Loucy (cell line): ENCODE measurements around the gene CPAMD8.

Experiments used
- H2AFZ ChIP-seq: fragments of 200-600 bp; sonication (generic); 2 replicates; pipeline ENCODE4 v1.6.0; 2016; ENCODE audit warnings: antibody characterized with exemption, mild to moderate bottlenecking, low read length, moderate library complexity
- H3F3A ChIP-seq: fragments of 200-600 bp; 2 replicates; pipeline ENCODE4 v1.6.0; 2016; ENCODE audit warnings: antibody characterized with exemption, low read depth, mild to moderate bottlenecking
- H3K27me3 ChIP-seq: fragments of 200-600 bp; sonication (generic); 2 replicates; pipeline ENCODE4 v1.6.1; 2014; ENCODE audit warnings: low read length, mild to moderate bottlenecking; ENCODE audit not compliant: insufficient read depth, poor library complexity, severe bottlenecking
- H3K36me3 ChIP-seq: fragments of 200-600 bp; sonication (generic); 2 replicates; pipeline ENCODE4 v1.6.1; 2016; ENCODE audit warnings: low read length; ENCODE audit not compliant: insufficient read depth
- H3K4me1 ChIP-seq: fragments of 200-600 bp; sonication (generic); 2 replicates; pipeline ENCODE4 v1.5.1; 2014; ENCODE audit warnings: low read length, mild to moderate bottlenecking; ENCODE audit not compliant: insufficient read depth, poor library complexity, severe bottlenecking
- H3K4me2 ChIP-seq: fragments of 200-600 bp; sonication (generic); 2 replicates; pipeline ENCODE4 v1.6.0; 2014; ENCODE audit warnings: antibody characterized with exemption, low read length, low read depth, mild to moderate bottlenecking; ENCODE audit not compliant: poor library complexity, severe bottlenecking
- H3K4me3 ChIP-seq: fragments of 200-600 bp; sonication (generic); 2 replicates; pipeline ENCODE4 v1.5.1; 2014; ENCODE audit warnings: low read length, mild to moderate bottlenecking, mixed read lengths; ENCODE audit not compliant: poor library complexity, severe bottlenecking
- H3K79me2 ChIP-seq: fragments of 200-600 bp; sonication (generic); 2 replicates; pipeline ENCODE4 v1.6.1; 2014; ENCODE audit warnings: low read length; ENCODE audit not compliant: insufficient read depth
- H3K9ac ChIP-seq: fragments of 200-600 bp; sonication (generic); 2 replicates; pipeline ENCODE4 v1.6.0; 2014; ENCODE audit warnings: mild to moderate bottlenecking, low read depth, low read length, moderate library complexity; ENCODE audit not compliant: poor library complexity, severe bottlenecking
- H3K9me2 ChIP-seq: fragments of 200-600 bp; sonication (generic); replicated peaks from 2 replicates; pipeline ENCODE4 v1.6.1; 2016; ENCODE audit warnings: low read depth, low read length, mixed read lengths
- H3K9me3 ChIP-seq: fragments of 200-600 bp; sonication (generic); 2 replicates; pipeline ENCODE4 v1.6.1; 2014; ENCODE audit warnings: mild to moderate bottlenecking, antibody characterized with exemption, low read length, low read depth; ENCODE audit not compliant: insufficient read depth
- H4K20me1 ChIP-seq: fragments of 200-600 bp; sonication (generic); 2 replicates; pipeline ENCODE4 v1.6.0; 2014; ENCODE audit warnings: antibody characterized with exemption, low read length, mild to moderate bottlenecking; ENCODE audit not compliant: insufficient read depth, poor library complexity, severe bottlenecking
- EZH2phosphoT487 ChIP-seq: fragments of 200-600 bp; IDR thresholded peaks from 2 replicates; pipeline ENCODE4 v1.6.1; 2018; ENCODE audit warnings: antibody characterized with exemption, mild to moderate bottlenecking, moderate library complexity, borderline replicate concordance
- TF ChIP-seq, protein P1 (sequence below): fragments of 200-600 bp; sonication (generic); conservative IDR thresholded peaks from 2 replicates; pipeline ENCODE4 v1.5.1; 2014; ENCODE audit warnings: mild to moderate bottlenecking, antibody characterized with exemption, low read length

The CPAMD8 gene

DNA sequence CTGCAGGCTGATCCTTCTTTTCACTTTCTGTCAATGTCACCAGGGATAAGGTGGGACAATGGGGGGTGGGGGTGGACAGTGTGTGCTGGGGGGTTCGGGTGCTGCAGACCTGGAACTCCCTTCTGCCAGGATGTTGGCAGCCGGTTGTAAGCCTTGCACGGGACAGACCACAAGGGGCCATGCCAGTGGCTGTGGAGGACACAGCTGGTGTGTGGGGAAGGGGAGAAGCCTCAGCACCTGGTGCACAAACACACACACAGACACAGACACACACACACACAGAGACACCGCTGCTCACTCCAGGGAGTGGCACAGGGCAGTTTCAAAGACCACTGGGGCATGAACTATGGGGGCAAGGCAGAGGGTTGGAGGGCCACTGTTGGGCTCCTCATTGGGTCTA, 134.2 kb downstream of the CPAMD8 start:
- TF ChIP-seq EZH2phosphoT487, result no peak
- TF ChIP-seq, protein P1, sequence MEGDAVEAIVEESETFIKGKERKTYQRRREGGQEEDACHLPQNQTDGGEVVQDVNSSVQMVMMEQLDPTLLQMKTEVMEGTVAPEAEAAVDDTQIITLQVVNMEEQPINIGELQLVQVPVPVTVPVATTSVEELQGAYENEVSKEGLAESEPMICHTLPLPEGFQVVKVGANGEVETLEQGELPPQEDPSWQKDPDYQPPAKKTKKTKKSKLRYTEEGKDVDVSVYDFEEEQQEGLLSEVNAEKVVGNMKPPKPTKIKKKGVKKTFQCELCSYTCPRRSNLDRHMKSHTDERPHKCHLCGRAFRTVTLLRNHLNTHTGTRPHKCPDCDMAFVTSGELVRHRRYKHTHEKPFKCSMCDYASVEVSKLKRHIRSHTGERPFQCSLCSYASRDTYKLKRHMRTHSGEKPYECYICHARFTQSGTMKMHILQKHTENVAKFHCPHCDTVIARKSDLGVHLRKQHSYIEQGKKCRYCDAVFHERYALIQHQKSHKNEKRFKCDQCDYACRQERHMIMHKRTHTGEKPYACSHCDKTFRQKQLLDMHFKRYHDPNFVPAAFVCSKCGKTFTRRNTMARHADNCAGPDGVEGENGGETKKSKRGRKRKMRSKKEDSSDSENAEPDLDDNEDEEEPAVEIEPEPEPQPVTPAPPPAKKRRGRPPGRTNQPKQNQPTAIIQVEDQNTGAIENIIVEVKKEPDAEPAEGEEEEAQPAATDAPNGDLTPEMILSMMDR, result no peak

DNA sequence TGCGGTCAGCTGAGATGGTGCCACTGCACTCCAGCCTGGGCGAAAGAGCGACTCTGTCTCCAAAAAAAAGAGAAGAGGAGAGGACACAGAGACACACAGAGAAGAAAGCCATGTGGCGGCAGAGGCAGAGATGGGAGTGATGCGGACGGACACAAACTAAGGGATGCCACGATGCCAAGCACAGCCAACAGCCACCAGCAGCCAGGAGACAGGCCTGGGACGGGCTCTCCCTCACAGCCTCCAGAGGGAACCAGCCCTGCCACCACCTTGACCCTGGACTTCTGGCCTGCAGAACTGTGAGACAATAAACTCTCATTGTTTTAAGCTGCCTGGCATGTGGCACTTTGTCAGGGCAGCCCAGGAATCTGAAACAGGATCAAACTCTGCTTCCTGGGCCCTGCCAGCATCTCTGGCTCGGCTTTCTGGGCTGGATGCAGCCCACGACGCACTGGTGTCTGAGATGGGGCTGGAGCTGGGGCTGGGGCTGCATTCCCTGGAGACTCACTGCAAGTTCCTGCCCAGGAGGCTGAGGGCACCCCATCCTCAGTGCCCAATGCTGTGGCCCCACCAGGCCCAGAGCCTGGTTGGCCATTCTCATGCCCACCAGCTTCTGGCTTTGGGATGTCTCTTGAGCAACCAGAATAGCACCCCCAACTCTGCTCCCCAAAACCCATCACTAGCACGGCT, 134.8 kb downstream of the CPAMD8 start:
- no peaks in the 10 kb centered on the region for H3K27me3 ChIP-seq
- H3F3A ChIP-seq, result no peaks in the 10 kb centered on the region
- H2AFZ ChIP-seq, result no peak overlapping the region
- peak overlapping the region; percentile 61 for H3K9ac ChIP-seq
- peaks cover 22% of the 10 kb centered on the region; the same call in 1 of the 2 replicates for H3K79me2 ChIP-seq
- TF ChIP-seq, protein P1, result no peak
- TF ChIP-seq EZH2phosphoT487, result no peak
- no peaks in the 10 kb centered on the region for H3K36me3 ChIP-seq
- H3K4me1 ChIP-seq, result peaks cover 66% of the 10 kb centered on the region
- peak overlapping the region; percentile 20 for H3K4me3 ChIP-seq
- H3K4me2 ChIP-seq, result peak overlapping the region; percentile 56
- H3K9me2 ChIP-seq, result no peaks in the 10 kb centered on the region
- no peaks in the 10 kb centered on the region for H3K9me3 ChIP-seq
- no peaks in the 10 kb centered on the region for H4K20me1 ChIP-seq

More for the DNA sequence above, 134.2 kb downstream of the CPAMD8 start:
- Histone ChIP-seq H2AFZ (no peak overlapping the region), H3K4me1 (peaks cover 61% of the 10 kb centered on the region), H3K36me3 (no peaks in the 10 kb centered on the region), H3K9me2 (no peaks in the 10 kb centered on the region), H3F3A (no peaks in the 10 kb centered on the region), H3K4me3 (peak overlapping the region; percentile 20), H3K27me3 (no peaks in the 10 kb centered on the region), H3K79me2 (peaks cover 22% of the 10 kb centered on the region; the same call in 1 of the 2 replicates), H3K9me3 (no peaks in the 10 kb centered on the region), H4K20me1 (no peaks in the 10 kb centered on the region), H3K4me2 (peak overlapping the region; percentile 56), H3K9ac (peak overlapping the region; percentile 61)

DNA sequence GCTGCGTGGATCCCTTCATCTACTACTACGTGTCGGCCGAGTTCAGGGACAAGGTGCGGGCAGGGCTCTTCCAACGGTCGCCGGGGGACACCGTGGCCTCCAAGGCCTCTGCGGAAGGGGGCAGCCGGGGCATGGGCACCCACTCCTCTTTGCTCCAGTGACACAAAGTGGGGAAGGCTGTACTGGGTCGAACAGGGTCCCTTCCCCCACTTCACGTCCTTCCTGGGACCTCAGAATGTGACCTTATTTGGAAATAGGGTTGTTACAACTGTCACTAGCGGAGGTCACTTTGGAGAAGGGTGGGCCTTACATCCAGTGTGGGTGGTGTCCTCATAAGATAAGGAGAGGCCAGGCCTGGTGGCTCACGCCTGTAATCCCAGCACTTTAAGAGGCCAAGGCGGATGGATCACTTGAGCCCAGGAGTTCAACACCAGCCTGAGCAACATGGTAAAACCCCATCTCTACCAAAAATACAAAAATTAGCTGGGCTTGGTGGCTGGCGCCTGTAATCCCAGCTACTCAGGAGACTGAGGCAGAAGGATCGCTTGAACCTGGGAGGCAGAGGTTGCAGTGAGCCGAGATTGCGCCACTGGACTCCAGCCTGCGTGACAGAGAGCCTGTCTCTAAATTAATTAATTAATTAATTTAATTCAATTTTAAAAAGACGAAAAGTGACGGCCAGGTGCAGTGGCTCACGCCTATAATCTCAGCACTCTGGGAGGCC, 136.0 kb downstream of the CPAMD8 start:
- H2AFZ ChIP-seq, result no peak overlapping the region
- peak overlapping the region; percentile 53 for H3K4me3 ChIP-seq
- H3K9ac ChIP-seq, result no peak overlapping the region
- H3K36me3 ChIP-seq, result no peaks in the 10 kb centered on the region
- H3K4me1 ChIP-seq, result peaks cover 66% of the 10 kb centered on the region
- H4K20me1 ChIP-seq, result no peaks in the 10 kb centered on the region
- H3K9me2 ChIP-seq, result no peaks in the 10 kb centered on the region
- H3K27me3 ChIP-seq, result no peaks in the 10 kb centered on the region
- TF ChIP-seq, protein P1, result no peak
- TF ChIP-seq EZH2phosphoT487, result no peak
- H3K9me3 ChIP-seq, result no peaks in the 10 kb centered on the region
- H3F3A ChIP-seq, result no peaks in the 10 kb centered on the region
- H3K4me2 ChIP-seq, result peak overlapping the region; percentile 78
- H3K79me2 ChIP-seq, result peaks cover 22% of the 10 kb centered on the region; the same call in 1 of the 2 replicates
